GM13977 (cell line): ENCODE data around the gene KCNG2.

Experiments
- DNase-seq: peaks from one replicate; pipeline ENCODE4 v3.0.0; 2012; ENCODE audit warnings: low spot score
- in situ Hi-C: fragments of 300-500 bp; cut with MboI; formaldehyde crosslinking; loops from one replicate; pipeline ENCODE4 v1.12.0; 2022; ENCODE audit warnings: low sequenced_read_pairs, low pct_unique_long_range_greater_than_20kb, mixed read lengths, inconsistent platforms; ENCODE audit not compliant: unreplicated experiment
- TF ChIP-seq, protein P1 (sequence below): IDR thresholded peaks from 2 replicates; pipeline ENCODE4 v1.5.1; 2012; ENCODE audit warnings: mild to moderate bottlenecking, control low read depth; ENCODE audit not compliant: insufficient read depth; ENCODE audit errors: extremely low read depth, missing control alignments

KCNG2 gene

DNA sequence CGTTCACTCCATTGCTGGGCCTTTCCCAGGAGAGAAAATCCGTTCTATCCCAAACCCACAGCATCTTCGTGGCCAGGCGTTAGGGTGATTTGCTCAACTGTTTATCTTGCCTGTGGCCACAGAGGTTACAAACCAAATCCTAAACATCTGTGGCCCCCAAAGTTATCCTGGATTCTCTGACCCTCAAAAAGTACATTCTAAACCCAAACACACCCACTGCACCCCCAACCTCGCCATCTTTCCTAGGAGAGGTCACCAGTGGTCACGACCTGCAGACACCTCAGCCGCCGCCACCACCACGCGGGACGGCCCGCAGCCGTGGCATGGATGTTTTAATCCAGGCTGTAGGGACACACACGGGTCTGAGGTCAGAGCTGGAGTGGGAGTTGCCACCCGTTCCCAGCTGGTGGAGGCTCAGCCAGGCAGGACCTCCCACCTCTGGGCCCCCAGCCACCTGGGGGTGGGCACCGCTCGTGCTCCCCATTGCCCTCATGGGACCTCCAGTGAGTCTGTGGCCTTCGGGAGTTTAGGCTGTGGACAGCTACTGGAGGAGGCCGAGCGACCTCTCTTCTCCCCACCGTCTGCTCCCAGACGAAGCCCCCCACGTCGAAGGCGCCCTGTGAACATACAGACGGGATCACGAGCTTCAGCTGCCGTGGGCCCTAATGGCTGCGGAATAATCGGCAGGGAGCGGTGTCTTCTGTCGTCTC is 72.0 kb downstream of the KCNG2 start:
- DNase-seq = no peak
- in situ Hi-C loops = no loop called here
- TF ChIP-seq, protein P1, sequence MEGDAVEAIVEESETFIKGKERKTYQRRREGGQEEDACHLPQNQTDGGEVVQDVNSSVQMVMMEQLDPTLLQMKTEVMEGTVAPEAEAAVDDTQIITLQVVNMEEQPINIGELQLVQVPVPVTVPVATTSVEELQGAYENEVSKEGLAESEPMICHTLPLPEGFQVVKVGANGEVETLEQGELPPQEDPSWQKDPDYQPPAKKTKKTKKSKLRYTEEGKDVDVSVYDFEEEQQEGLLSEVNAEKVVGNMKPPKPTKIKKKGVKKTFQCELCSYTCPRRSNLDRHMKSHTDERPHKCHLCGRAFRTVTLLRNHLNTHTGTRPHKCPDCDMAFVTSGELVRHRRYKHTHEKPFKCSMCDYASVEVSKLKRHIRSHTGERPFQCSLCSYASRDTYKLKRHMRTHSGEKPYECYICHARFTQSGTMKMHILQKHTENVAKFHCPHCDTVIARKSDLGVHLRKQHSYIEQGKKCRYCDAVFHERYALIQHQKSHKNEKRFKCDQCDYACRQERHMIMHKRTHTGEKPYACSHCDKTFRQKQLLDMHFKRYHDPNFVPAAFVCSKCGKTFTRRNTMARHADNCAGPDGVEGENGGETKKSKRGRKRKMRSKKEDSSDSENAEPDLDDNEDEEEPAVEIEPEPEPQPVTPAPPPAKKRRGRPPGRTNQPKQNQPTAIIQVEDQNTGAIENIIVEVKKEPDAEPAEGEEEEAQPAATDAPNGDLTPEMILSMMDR = no peak

DNA sequence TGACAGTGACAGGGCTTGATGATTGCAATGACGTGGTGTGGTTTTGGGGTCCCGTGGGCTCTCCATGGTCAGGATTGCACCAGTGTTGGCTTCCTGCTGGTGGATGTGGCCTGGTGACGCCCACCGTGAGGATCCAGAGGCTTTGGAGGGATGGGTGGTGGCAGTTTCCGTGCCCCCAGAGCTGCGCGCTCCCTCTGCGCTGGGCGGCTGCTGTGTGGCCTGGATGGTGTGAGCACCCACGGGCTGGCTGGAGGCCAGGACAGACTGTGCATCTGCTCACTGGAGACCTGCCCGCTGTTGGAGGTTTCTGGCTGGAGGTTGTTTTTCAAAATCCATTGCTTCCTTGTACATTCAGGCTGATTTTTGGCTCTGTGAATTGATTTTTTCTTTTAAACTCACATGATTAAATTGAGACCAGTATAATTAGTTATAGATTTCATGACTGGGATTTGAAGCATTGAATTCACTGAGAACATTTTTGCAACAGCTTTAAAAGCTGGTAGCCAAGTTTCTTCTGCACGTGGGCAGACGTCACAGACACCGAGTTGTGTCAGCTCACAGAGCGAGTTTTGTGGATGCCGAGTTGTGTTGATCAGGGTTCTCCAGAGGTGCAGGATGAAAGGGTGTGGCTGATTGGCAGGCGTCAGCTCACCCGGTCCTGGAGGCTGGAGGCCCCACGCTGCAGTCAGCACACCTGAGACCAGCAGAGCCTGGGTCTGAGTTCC is 72.7 kb downstream of the KCNG2 start:
- no peak for DNase-seq
- TF ChIP-seq, protein P1 = no peak
- in situ Hi-C loops = no loop called here

DNA sequence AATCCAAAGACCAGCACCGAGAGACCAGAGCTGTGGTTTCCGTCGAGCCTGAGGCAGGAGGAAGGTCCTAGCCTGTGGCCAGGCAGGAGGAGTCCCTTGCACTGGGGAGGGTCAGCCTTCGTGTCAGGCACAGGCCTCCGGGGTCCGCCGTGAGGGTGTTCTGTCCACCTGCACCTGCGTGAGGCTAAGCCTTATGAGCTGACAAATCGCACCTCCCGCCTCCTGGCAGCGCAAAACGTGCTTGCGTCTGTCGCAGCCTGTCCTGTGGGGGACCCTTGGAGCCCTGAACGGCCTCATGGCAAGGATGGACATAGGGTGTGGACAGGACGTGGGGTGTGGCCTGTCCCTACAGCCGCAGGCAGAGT is 73.3 kb downstream of the KCNG2 start:
- no peak for DNase-seq

GRCh38 chr18:79871481-79872091 is 73.8 kb downstream of the KCNG2 start:
- no peak for DNase-seq
- in situ Hi-C loops = no loop called here
- TF ChIP-seq, protein P1 = no peak

More for the DNA sequence above, 73.3 kb downstream of the KCNG2 start:
- in situ Hi-C loops = no loop called here
- TF ChIP-seq, protein P1 = no peak

GRCh38 chr18:79872527-79873444 is 75.0 kb downstream of the KCNG2 start:
- in situ Hi-C loops = no loop called here
- DNase-seq = no peak
- TF ChIP-seq, protein P1 = no peak

- TF ChIP-seq, protein P1 = no peak
- DNase-seq = no peak
- in situ Hi-C loops = no loop called here
Observed at GRCh38 chr18:79873449-79874110, 75.8 kb downstream of the KCNG2 start.
